HCT116 (cell line): Measurements from ENCODE around the gene PARP2. TPM values are rescaled to one million over a fixed set of nuclear protein-coding genes. Genes with fewer than 3 reads are reported as not detected.
A peak's percentile ranks its signal among the peaks of the same experiment; 100 is the strongest.

Source experiments
- ATAC-seq: fragments of 200-7000 bp; cut with Tn5 transposase; 2 replicates; pipeline ENCODE4 v1.9.1; 2020; ENCODE audit warnings: mild to moderate bottlenecking, moderate library complexity
- BruUV-seq: library from RNA; stranded (reverse); fragments of 400-500 nt; replicated peaks from 2 replicates; lab custom pipeline; 2021; lab: Mats Ljungman, UMichigan
- CTCF ChIA-PET: fragments of 300-600 bp; sonication (Branson Sonifier 250); formaldehyde crosslinking; loops from one replicate; lab custom pipeline; 2021; ENCODE audit warnings: antibody characterized with exemption; lab: Charles Lee
- POLR2A ChIA-PET: fragments of 300-600, 350-600 bp; sonication (Branson Sonifier 250); formaldehyde crosslinking; loops from one replicate; lab custom pipeline; 2021; ENCODE audit warnings: antibody characterized with exemption; lab: Charles Lee
- RAD21 ChIA-PET, 2 experiments: fragments of 300-600 bp; sonication (Branson Sonifier 250); formaldehyde crosslinking; loops; one replicate each; lab custom pipeline; 2023; ENCODE audit warnings: low total read pairs in 2 of 2; ENCODE audit not compliant: uncharacterized antibody in 2 of 2, unreplicated experiment in 2 of 2, low non-redundant PET in 1 of 2; lab: Charles Lee
- DNase-seq: peaks from one replicate; pipeline ENCODE4 v3.0.0-alpha.2; 2010; ENCODE audit warnings: low read depth, low spot score
- H2AFZ ChIP-seq: fragments of 200-600 bp; shearing (Covaris generic), sonication (generic); 2 replicates; pipeline ENCODE4 v1.6.1; 2017; ENCODE audit warnings: low read depth, mixed run types, mixed read lengths, antibody characterized with exemption, low read length; ENCODE audit not compliant: poor library complexity, severe bottlenecking
- H3K27ac ChIP-seq: 2 replicates; pipeline ENCODE4 v1.5.1; 2012; ENCODE audit warnings: low read depth, low read length
- H3K27me3 ChIP-seq: fragments of 200-600 bp; sonication (generic); 2 replicates; pipeline ENCODE4 v1.6.1; 2016; ENCODE audit warnings: mixed run types, low read length, mixed read lengths; ENCODE audit not compliant: insufficient read depth
- H3K36me3 ChIP-seq, 2 experiments: fragments of 200-500 bp in 1 of 2; fragments of 200-600 bp in 1 of 2; sonication (Bioruptor generic) in 1 of 2; sonication (generic) in 1 of 2; 2 replicates each; pipeline versions ENCODE4 v1.5.1 to v1.6.1; 2014 to 2016; ENCODE audit warnings: low read length in 2 of 2, inconsistent platforms in 1 of 2, mixed read lengths in 1 of 2, mixed run types in 1 of 2; ENCODE audit not compliant: insufficient read depth in 2 of 2, control insufficient read depth in 1 of 2
- H3K4me1 ChIP-seq, 2 experiments: fragments of 200-600 bp in 1 of 2; sonication (generic) in 1 of 2; 2 replicates each; pipeline versions ENCODE4 v1.5.1 to v1.6.1; 2012 to 2017; ENCODE audit warnings: low read length in 2 of 2, inconsistent platforms in 1 of 2, mild to moderate bottlenecking in 1 of 2, mixed read lengths in 1 of 2, mixed run types in 1 of 2, moderate library complexity in 1 of 2; ENCODE audit not compliant: insufficient read depth in 2 of 2, control insufficient read depth in 1 of 2
- H3K4me2 ChIP-seq: fragments of 200-600 bp; sonication (generic); 2 replicates; pipeline ENCODE4 v1.6.1; 2017; ENCODE audit warnings: mixed run types, low read length, mixed read lengths
- H3K4me3 ChIP-seq, 2 experiments: fragments of 200-600 bp in 1 of 2; sonication (generic) in 1 of 2; replicated peaks in 1 of 2; 2 replicates each; pipeline ENCODE4 v1.5.1; 2011 to 2016; ENCODE audit warnings: low read length in 2 of 2, control low read depth in 1 of 2, low read depth in 1 of 2, mild to moderate bottlenecking in 1 of 2, mixed read lengths in 1 of 2, mixed run types in 1 of 2
- H3K79me2 ChIP-seq: fragments of 200-600 bp; sonication (generic); 2 replicates; pipeline ENCODE4 v1.6.1; 2017; ENCODE audit warnings: mild to moderate bottlenecking, mixed run types, low read length, moderate library complexity, mixed read lengths; ENCODE audit not compliant: insufficient read depth
- H3K9ac ChIP-seq: fragments of 200-600 bp; sonication (generic); 2 replicates; pipeline ENCODE4 v1.6.1; 2016; ENCODE audit warnings: low read length, mixed read lengths
- H3K9me2 ChIP-seq: fragments of 200-600 bp; sonication (generic), shearing (Covaris generic); 2 replicates; pipeline ENCODE4 v1.6.1; 2017; ENCODE audit warnings: mixed run types, mild to moderate bottlenecking, moderate library complexity; ENCODE audit not compliant: insufficient read depth
- H3K9me3 ChIP-seq, 2 experiments: fragments of 200-500 bp in 1 of 2; fragments of 200-600 bp in 1 of 2; sonication (Bioruptor generic) in 1 of 2; sonication (generic) in 1 of 2; 2 replicates each; pipeline ENCODE4 v1.6.1; 2014 to 2017; ENCODE audit warnings: low read length in 2 of 2, mixed read lengths in 2 of 2, inconsistent platforms in 1 of 2, low read depth in 1 of 2, mild to moderate bottlenecking in 1 of 2, mixed run types in 1 of 2, moderate library complexity in 1 of 2; ENCODE audit not compliant: control insufficient read depth in 1 of 2, insufficient read depth in 1 of 2
- H4K20me1 ChIP-seq: fragments of 200-600 bp; sonication (generic), shearing (Covaris generic); 2 replicates; pipeline ENCODE4 v1.6.1; 2017; ENCODE audit warnings: mixed run types, mild to moderate bottlenecking, moderate library complexity; ENCODE audit not compliant: insufficient read depth
- ATF3 ChIP-seq: IDR thresholded peaks from 2 replicates; pipeline ENCODE4 v1.6.1; 2012
- EZH2phosphoT487 ChIP-seq: fragments of 200-600 bp; IDR thresholded peaks from 2 replicates; pipeline ENCODE4 v1.6.1; 2018; ENCODE audit warnings: antibody characterized with exemption, borderline replicate concordance
- JUND ChIP-seq: IDR thresholded peaks from 2 replicates; pipeline ENCODE4 v1.6.1; 2012
- MAX ChIP-seq: IDR thresholded peaks from 2 replicates; pipeline ENCODE4 v1.6.1; 2012
- SP1 ChIP-seq: IDR thresholded peaks from 2 replicates; pipeline ENCODE4 v1.6.1; 2012; ENCODE audit warnings: low read depth
- SRF ChIP-seq: IDR thresholded peaks from 2 replicates; pipeline ENCODE4 v1.6.1; 2012; ENCODE audit warnings: low read depth
- TCF7L2 ChIP-seq: IDR thresholded peaks from 2 replicates; pipeline ENCODE4 v1.7.0; 2011; ENCODE audit warnings: borderline replicate concordance, inconsistent platforms; ENCODE audit not compliant: insufficient read depth, insufficient read length; ENCODE audit errors: extremely low read depth
- ZFX ChIP-seq: fragments of 450-650 bp; IDR thresholded peaks from 2 replicates; pipeline ENCODE4 v1.6.1; 2017
- intact Hi-C: fragments of 100-400 bp; cut with micrococcal nuclease; formaldehyde crosslinking; loops from 2 replicates; pipeline ENCODE4 v1.10.0; 2022
- total RNA-seq: library from RNA; stranded (reverse); gene quantifications from one replicate; pipeline ENCODE4 v1.2.1, GENCODE V29; 2021; ENCODE audit not compliant: unreplicated experiment

PARP2 gene
- total RNA-seq, 1 experiment from 2014 or later, result 51.8 TPM

DNA sequence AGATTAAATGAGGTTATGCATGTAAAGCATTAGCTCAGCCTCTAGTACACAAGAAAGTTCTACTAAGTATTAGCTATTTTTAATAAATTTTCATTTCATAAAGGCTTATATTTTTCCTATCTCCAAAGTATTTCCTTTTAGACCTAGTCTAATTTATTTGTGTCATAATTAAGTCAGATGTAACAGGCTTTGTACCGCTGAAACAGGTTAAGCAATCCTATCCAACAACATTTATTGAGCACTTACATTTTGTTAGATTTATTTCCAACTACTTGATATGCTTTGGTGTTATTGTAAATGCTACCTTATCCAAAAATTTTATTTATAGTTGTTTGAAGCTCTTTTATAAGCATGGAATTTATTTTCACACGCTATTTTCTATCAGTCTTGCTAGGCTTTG, 1.8 kb upstream of the PARP2 start:
- RAD21 ChIA-PET, result no interaction called here
- Histone ChIP-seq H3K9me2 (no peaks in the 10 kb centered on the region), H4K20me1 (no peaks in the 10 kb centered on the region), H3K9ac (peak overlapping the region; percentile 68), H3K4me3 (peak overlapping the region; percentile 55 to 57), H3K27ac (peak overlapping the region; percentile 95; the same call in 1 of the 2 replicates), H3K27me3 (no peaks in the 10 kb centered on the region)
- intact Hi-C loops, result loop anchor here (2.0 to 5.0 kb wide), 2 partner anchors 71 to 339 kb away; partner anchors contain the start of gene TEP1
- no peak for TF ChIP-seq JUND
- no peak for TF ChIP-seq SRF
- TF ChIP-seq ZFX, result no peak
- no peak for TF ChIP-seq ATF3
- no peak for TF ChIP-seq TCF7L2
- TF ChIP-seq MAX, result no peak
- no peak for TF ChIP-seq EZH2phosphoT487
- TF ChIP-seq, all 23 proteins: peak for 0
- no peak for DNase-seq
- CTCF ChIA-PET, result interaction anchor here (0.6 to 3.0 kb wide), 5 partner anchors 9 to 268 kb away, joined by 3 to 17 read pairs (median 9); partner anchors contain the start of gene CCNB1IP1
- Histone ChIP-seq H3K79me2 (peaks cover 26% of the 10 kb centered on the region), H3K4me1 (peaks cover 5 to 15% of the 10 kb centered on the region in 2 experiments; a peak in 3 of 4 replicates), H2AFZ (peak overlapping the region; percentile 4), H3K36me3 (peaks cover 11 to 17% of the 10 kb centered on the region in 2 experiments; a peak in 3 of 4 replicates), H3K4me2 (peak overlapping the region; percentile 76), H3K9me3 (no peaks in the 10 kb centered on the region)
- no peak for ATAC-seq
- BruUV-seq, result no TSS peak
- POLR2A ChIA-PET, result interaction anchor here (1.0 to 4.3 kb wide), 10 partner anchors 8 to 341 kb away, joined by 3 to 47 read pairs (median 8); partner anchors contain the start of genes APEX1, CCNB1IP1, OSGEP and RNASE4

DNA sequence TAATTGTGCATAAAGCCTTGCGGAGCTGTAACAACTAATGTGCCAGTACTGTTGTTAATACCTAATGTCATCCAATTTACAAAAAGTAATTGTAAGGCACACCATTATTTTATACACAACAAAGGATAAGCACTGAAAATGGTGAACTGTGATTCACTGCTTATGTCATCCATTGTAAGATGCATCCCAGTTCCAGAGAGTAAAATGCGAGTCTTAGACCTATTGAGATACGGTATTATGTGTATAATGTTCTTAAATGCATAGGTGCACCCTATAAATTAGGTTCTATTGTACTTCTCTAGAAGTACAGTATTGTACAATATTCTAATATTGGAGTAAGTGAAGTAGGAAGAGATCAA, 406 bp downstream of the PARP2 start:
- Histone ChIP-seq H3K79me2 (peaks cover 30% of the 10 kb centered on the region), H3K27me3 (no peaks in the 10 kb centered on the region), H3K27ac (peak overlapping the region; percentile 63), H3K9me2 (no peaks in the 10 kb centered on the region), H4K20me1 (no peaks in the 10 kb centered on the region), H3K4me3 (peak overlapping the region; percentile 67 to 94), H3K9me3 (no peaks in the 10 kb centered on the region), H3K4me1 (peaks cover 5 to 15% of the 10 kb centered on the region in 2 experiments; a peak in 3 of 4 replicates), H3K4me2 (peak overlapping the region; percentile 82), H3K36me3 (peaks cover 23 to 25% of the 10 kb centered on the region in 2 experiments), H3K9ac (peak overlapping the region; percentile 84), H2AFZ (no peak overlapping the region)
- ChIA-PET RAD21 (no interaction called here), POLR2A (interaction anchor here (0.9 to 4.3 kb wide), 25 partner anchors 10 to 339 kb away, joined by 3 to 47 read pairs (median 5); partner anchors contain the start of genes APEX1, CCNB1IP1, OSGEP and PIP4P1), CTCF (interaction anchor here (1.0 to 3.0 kb wide), 7 partner anchors 72 to 760 kb away, joined by 3 to 17 read pairs (median 6); no protein-coding TSS in a partner anchor)
- TSS peak; percentile 71 for BruUV-seq
- intact Hi-C loops, result loop anchor here (1.0 to 5.0 kb wide), 5 partner anchors 68 to 337 kb away; partner anchors contain the start of genes PIP4P1 and TEP1
- no peak for DNase-seq
- TF ChIP-seq SP1 (no peak), JUND (peak; percentile 14; the same call in 1 of the 2 replicates)
- ATAC-seq, result no peak
